Spleen (tissue), 11 donors: Measurements from ENCODE around the gene MYO16. TPM values are rescaled to one million over a fixed set of nuclear protein-coding genes. Genes with fewer than 3 reads are reported as not detected.

Experiments
- DNase-seq: peaks from one replicate; pipeline ENCODE4 v3.0.0-alpha.2; 2020
- H3K27ac ChIP-seq, 8 donors: fragments of 200-600 bp; sonication (generic) in 7 of 8; 1 replicate in 4 of 8; 2 replicates in 4 of 8; pipeline versions ENCODE4 v1.5.0 to v1.8.0; 2016 to 2021; ENCODE audit warnings: inconsistent platforms in 4 of 8, mild to moderate bottlenecking in 4 of 8, moderate library complexity in 1 of 8
- H3K27me3 ChIP-seq, 7 donors: fragments of 200-600 bp; sonication (generic) in 6 of 7; replicated peaks in 1 of 7; 1 replicate in 4 of 7; 2 replicates in 3 of 7; pipeline versions ENCODE4 v1.5.0 to v1.8.0; 2016 to 2021; ENCODE audit warnings: inconsistent platforms in 3 of 7, mild to moderate bottlenecking in 1 of 7
- H3K36me3 ChIP-seq, 6 donors: fragments of 200-600 bp; sonication (generic) in 5 of 6; 1 replicate in 4 of 6; 2 replicates in 2 of 6; pipeline versions ENCODE4 v1.5.0 to v1.8.0; 2016 to 2021; ENCODE audit warnings: inconsistent platforms in 2 of 6
- H3K4me1 ChIP-seq, 6 donors: fragments of 200-600 bp; sonication (generic) in 5 of 6; 1 replicate in 3 of 6; 2 replicates in 3 of 6; pipeline versions ENCODE4 v1.5.0 to v1.8.0; 2016 to 2021; ENCODE audit warnings: inconsistent platforms in 3 of 6
- H3K4me3 ChIP-seq, 8 donors: fragments of 200-600 bp; sonication (generic) in 7 of 8; 1 replicate in 4 of 8; 2 replicates in 4 of 8; pipeline versions ENCODE4 v1.5.0 to v1.8.0; 2016 to 2021; ENCODE audit warnings: inconsistent platforms in 4 of 8, mild to moderate bottlenecking in 4 of 8, moderate library complexity in 2 of 8
- H3K9me3 ChIP-seq, 8 donors: fragments of 200-600 bp; sonication (generic) in 7 of 8; 1 replicate in 4 of 8; 2 replicates in 4 of 8; pipeline versions ENCODE4 v1.5.0 to v1.8.0; 2016 to 2021; ENCODE audit warnings: inconsistent platforms in 4 of 8
- POLR2A ChIP-seq, 3 donors: fragments of 450-650 bp; IDR thresholded peaks; one replicate each; pipeline ENCODE4 v1.5.1; 2017; ENCODE audit warnings: antibody characterized with exemption in 3 of 3, mild to moderate bottlenecking in 1 of 3
- POLR2AphosphoS5 ChIP-seq, 3 donors: sonication (generic); formaldehyde crosslinking; IDR thresholded peaks; one replicate each; pipeline ENCODE4 v1.5.1; 2017; ENCODE audit warnings: antibody characterized with exemption in 3 of 3
- WGBS, 5 donors: extraction: QIAGEN DNeasy Blood & Tissue Kit in 3 of 5; methylation state at CpG; one replicate each; pipeline versions ENCODE4 v1.1.5 to v1.1.7; 2013 to 2018; 5-methylcytosine and 5-hydroxymethylcytosine counted together
- intact Hi-C: fragments of 100-400 bp; cut with DNase I; formaldehyde crosslinking; loops from one replicate; pipeline ENCODE4 v1.15.0; 2023; ENCODE audit warnings: low total_unique reads
- polyA plus RNA-seq, 3 donors: library from polyadenylated mRNA; stranded (reverse); fragments of 200-250 nt; gene quantifications; one replicate each; pipeline ENCODE4 v1.2.1, GENCODE V29; 2013
- total RNA-seq, 7 donors: library from RNA; depleted of rRNA in 3 of 7; stranded (reverse); fragments of >200 nt in 3 of 7; fragmentation: NEBNext Ultra II Directional in 4 of 7; extraction: Animal tissue kit (Norgen Biotek cat#: 25700) in 4 of 7; gene quantifications; one replicate each; pipeline versions ENCODE4 v1.1.0 to v1.2.1, GENCODE V29; 2016 to 2021
- TF ChIP-seq, protein P1 (sequence below), 11 experiments: fragments of 200-600 bp in 7 of 11; fragments of 450-650 bp in 4 of 11; sonication (generic) in 4 of 11; IDR thresholded peaks in 8 of 11; conservative IDR thresholded peaks in 3 of 11; 1 replicate in 7 of 11; 2 replicates in 4 of 11; pipeline versions ENCODE4 v1.4.0 to v1.8.0; 2016 to 2021; ENCODE audit warnings: antibody characterized with exemption in 11 of 11, inconsistent platforms in 4 of 11, mild to moderate bottlenecking in 1 of 11
- donor health status: healthy with polysubstance abuse.
- donor health status: DM: no; HTN: no; CAD: no; lungs with moderate emphysema.
- donor health status: DM: no; HTN: no; CAD: no.
- donor health status: Bipolar disorder and iron deficiency.
- donor health status: healthy.
- donor health status: DM: no; HTN: no; CAD: no.
- donor health status: DM: yes; HTN: yes; CAD: no.

MYO16 gene
- total and polyA plus RNA-seq, 10 donors = 0.03 to 0.51 (median 0.26) TPM; not detected in 1

DNA sequence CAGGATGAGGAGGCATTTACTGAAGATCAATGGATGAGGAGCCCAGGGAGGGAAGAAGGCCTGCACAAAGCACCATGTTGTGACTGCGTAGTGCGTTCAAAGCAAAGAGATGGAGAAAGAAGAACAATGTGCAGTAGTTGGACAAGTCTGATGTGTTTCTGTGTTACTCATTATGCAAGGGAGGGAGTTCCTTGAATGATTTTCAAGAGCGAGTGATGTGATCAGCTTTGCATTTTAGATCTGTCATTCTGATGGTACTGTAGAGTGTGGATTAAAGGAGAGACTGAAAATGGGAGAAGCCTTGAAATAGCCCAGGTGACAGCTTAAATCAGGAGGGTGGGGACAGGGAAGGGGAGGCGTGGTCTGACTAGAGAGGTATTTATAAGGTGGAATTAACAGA lies 9.5 kb downstream of the MYO16 start:
- Histone ChIP-seq H3K4me1 (no peaks in the 10 kb centered on the region), H3K27ac (no peak overlapping the region), H3K4me3 (no peak overlapping the region), H3K36me3 (no peaks in the 10 kb centered on the region), H3K27me3 (no peaks in the 10 kb centered on the region), H3K9me3 (peaks cover 0 to 7% (median 0%) of the 10 kb centered on the region in 8 donors)
- WGBS, 5 donors = 60 to 94% (median 88%) methylated on average over 4 of the region's 4 CpGs
- no peak for DNase-seq
- intact Hi-C loops = no loop called here
- TF ChIP-seq, protein P1, sequence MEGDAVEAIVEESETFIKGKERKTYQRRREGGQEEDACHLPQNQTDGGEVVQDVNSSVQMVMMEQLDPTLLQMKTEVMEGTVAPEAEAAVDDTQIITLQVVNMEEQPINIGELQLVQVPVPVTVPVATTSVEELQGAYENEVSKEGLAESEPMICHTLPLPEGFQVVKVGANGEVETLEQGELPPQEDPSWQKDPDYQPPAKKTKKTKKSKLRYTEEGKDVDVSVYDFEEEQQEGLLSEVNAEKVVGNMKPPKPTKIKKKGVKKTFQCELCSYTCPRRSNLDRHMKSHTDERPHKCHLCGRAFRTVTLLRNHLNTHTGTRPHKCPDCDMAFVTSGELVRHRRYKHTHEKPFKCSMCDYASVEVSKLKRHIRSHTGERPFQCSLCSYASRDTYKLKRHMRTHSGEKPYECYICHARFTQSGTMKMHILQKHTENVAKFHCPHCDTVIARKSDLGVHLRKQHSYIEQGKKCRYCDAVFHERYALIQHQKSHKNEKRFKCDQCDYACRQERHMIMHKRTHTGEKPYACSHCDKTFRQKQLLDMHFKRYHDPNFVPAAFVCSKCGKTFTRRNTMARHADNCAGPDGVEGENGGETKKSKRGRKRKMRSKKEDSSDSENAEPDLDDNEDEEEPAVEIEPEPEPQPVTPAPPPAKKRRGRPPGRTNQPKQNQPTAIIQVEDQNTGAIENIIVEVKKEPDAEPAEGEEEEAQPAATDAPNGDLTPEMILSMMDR (IDR thresholded peaks at IDR 0.05 in 8 of 11, conservative IDR thresholded peaks at IDR 0.05 in 3 of 11) = no peak
- TF ChIP-seq POLR2A (IDR thresholded peaks at IDR 0.05) (no peak), POLR2AphosphoS5 (IDR thresholded peaks at IDR 0.05) (no peak)

DNA sequence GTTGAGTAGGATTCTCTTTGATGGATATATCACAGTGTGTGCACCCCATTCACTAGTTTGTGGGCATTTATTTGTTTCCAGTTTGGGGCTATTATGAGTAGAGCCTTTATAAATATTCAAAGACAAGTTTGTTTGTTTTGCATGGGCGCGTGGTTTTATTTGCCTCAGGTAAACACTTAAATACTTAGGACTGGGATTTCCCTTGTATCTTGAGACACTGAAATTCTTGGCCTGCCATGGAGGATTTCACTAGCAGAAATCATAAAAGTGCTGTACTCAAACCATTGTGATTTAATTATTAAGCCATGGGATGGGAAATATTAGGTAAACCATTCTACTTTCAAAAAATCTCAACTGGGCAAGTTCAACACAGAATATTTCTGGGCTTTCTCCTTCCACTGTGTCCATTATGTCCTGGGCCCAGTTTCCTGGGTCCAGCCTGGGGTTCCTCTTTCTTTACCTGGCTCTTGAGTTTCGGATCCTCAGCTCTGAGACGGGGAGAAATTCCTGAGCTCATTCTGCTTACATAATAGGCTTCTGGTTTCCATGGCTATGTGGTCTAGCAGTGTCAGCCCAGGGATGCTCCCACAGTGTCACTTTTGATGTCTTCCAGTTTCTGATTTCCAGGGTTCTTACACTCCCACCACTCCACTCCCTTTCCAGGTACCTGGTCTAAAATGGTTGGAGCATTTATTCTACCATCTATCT lies 14.4 kb downstream of the MYO16 start:
- Histone ChIP-seq H3K4me3 (no peak overlapping the region), H3K27me3 (no peaks in the 10 kb centered on the region), H3K4me1 (no peaks in the 10 kb centered on the region), H3K27ac (no peak overlapping the region), H3K36me3 (no peaks in the 10 kb centered on the region), H3K9me3 (peaks cover 0 to 27% (median 8%) of the 10 kb centered on the region in 8 donors)
- intact Hi-C loops = no loop called here
- TF ChIP-seq, protein P1 (IDR thresholded peaks at IDR 0.05 in 8 of 11, conservative IDR thresholded peaks at IDR 0.05 in 3 of 11) = no peak
- TF ChIP-seq POLR2AphosphoS5 (IDR thresholded peaks at IDR 0.05) (no peak), POLR2A (IDR thresholded peaks at IDR 0.05) (no peak)
- 75 to 85% (median 81%) methylated on average over 4 of the region's 4 CpGs for WGBS, 5 donors
- DNase-seq = no peak

GRCh38 chr13:108645376-108645775 lies 16.0 kb downstream of the MYO16 start:
- 74 to 82% (median 80%) methylated on average over 5 of the region's 5 CpGs for WGBS, 5 donors
- TF ChIP-seq POLR2AphosphoS5 (IDR thresholded peaks at IDR 0.05) (no peak), POLR2A (IDR thresholded peaks at IDR 0.05) (no peak)
- TF ChIP-seq, protein P1 (IDR thresholded peaks at IDR 0.05 in 8 of 11, conservative IDR thresholded peaks at IDR 0.05 in 3 of 11) = no peak
- intact Hi-C loops = no loop called here

GRCh38 chr13:108650271-108650670 lies 20.9 kb downstream of the MYO16 start:
- no peak for DNase-seq
- 50 to 81% (median 71%) methylated on average over 3 of the region's 3 CpGs for WGBS, 5 donors
- H3K9me3 ChIP-seq = peaks cover 0 to 31% (median 7%) of the 10 kb centered on the region in 8 donors
- no peaks in the 10 kb centered on the region for H3K4me1 ChIP-seq
- no peak overlapping the region for H3K4me3 ChIP-seq
- intact Hi-C loops = no loop called here
- H3K36me3 ChIP-seq = no peaks in the 10 kb centered on the region
- TF ChIP-seq, protein P1 (IDR thresholded peaks at IDR 0.05 in 8 of 11, conservative IDR thresholded peaks at IDR 0.05 in 3 of 11) = no peak
- TF ChIP-seq POLR2AphosphoS5 (IDR thresholded peaks at IDR 0.05) (no peak), POLR2A (IDR thresholded peaks at IDR 0.05) (no peak)
- no peak overlapping the region for H3K27ac ChIP-seq
- H3K27me3 ChIP-seq = no peaks in the 10 kb centered on the region

More at GRCh38 chr13:108645376-108645775, 16.0 kb downstream of the MYO16 start:
- Histone ChIP-seq H3K9me3 (peaks cover 0 to 27% (median 8%) of the 10 kb centered on the region in 8 donors), H3K4me3 (no peak overlapping the region), H3K36me3 (no peaks in the 10 kb centered on the region), H3K27me3 (no peaks in the 10 kb centered on the region), H3K27ac (no peak overlapping the region), H3K4me1 (no peaks in the 10 kb centered on the region)
- no peak for DNase-seq
